Measurements from ENCODE around the gene RTEL1. TPM values are rescaled to one million over a fixed set of nuclear protein-coding genes. Genes with fewer than 3 reads are reported as not detected.

RTEL1 gene
- total and polyA plus RNA-seq, 9 of the 15 experiments (the other 6 are each of a cell fraction or from before 2014, with no cell fraction given): 0.36 to 61.0 (median 17.9) TPM

- intact Hi-C loops (cut with micrococcal nuclease) (no loop called here), in situ Hi-C loops (cut with MboI) (no loop called here)
- 1% methylated on average over 29 of the region's 86 CpGs for WGBS (ENCODE audit: insufficient coverage, low coverage, missing lambda C conversion rate)
- peak overlapping the region; percentile 44 for H3K4me3 ChIP-seq
- H3K36me3 ChIP-seq (ENCODE audit: control insufficient read depth, insufficient read depth, low read length): peaks cover 5% of the 10 kb centered on the region; the same call in 1 of the 3 replicates
- peak overlapping the region; percentile 63; the same call in 1 of the 3 replicates for H3K27ac ChIP-seq (ENCODE audit: extremely low read depth, low read depth, low read length)
- POLR2A ChIA-PET: interaction anchor here (0.6 to 1.9 kb wide), 7 partner anchors 11 to 377 kb away, joined by 3 to 8 read pairs (median 4); partner anchors contain the start of genes GMEB2 and STMN3
- H3K79me2 ChIP-seq (ENCODE audit: control insufficient read depth, insufficient read depth, low read length): no peaks in the 10 kb centered on the region
- CTCF ChIA-PET (ENCODE audit: low intra/inter-chr PET ratio): no interaction called here
- DNase-seq (ENCODE audit: extremely low read depth in 1 of 4, low spot score in 3 of 4) (peak; percentile 92 to 97 (median 94)), FAIRE-seq (peak; percentile 93), ATAC-seq (peak; percentile 94)
- H2AFZ ChIP-seq (ENCODE audit: low read depth, low read length): peak overlapping the region; percentile 70; the same call in 1 of the 2 replicates
- H4K20me1 ChIP-seq (replicated peaks; ENCODE audit: control insufficient read depth, insufficient read depth, low read length): no peaks in the 10 kb centered on the region
- H3K4me2 ChIP-seq (ENCODE audit: insufficient read depth, low read length): peak overlapping the region; percentile 71
- BruUV-seq (replicated peaks): no TSS peak
- H3K9me1 ChIP-seq (ENCODE audit: control insufficient read depth, insufficient read depth, low read length): no peaks in the 10 kb centered on the region
- peak overlapping the region; percentile 38 to 84; a peak in 3 of 4 replicates for H3K9ac ChIP-seq (ENCODE audit: insufficient read depth in 1 of 2, low read depth in 2 of 2, low read length in 2 of 2)
- H3K4me1 ChIP-seq (replicated peaks in 1 of 2; ENCODE audit: control insufficient read depth in 2 of 2, insufficient read depth in 2 of 2, low read length in 2 of 2): peaks cover 0 to 52% of the 10 kb centered on the region in 2 experiments; a peak in 3 of 5 replicates
- H3K27me3 ChIP-seq (ENCODE audit: control insufficient read depth in 2 of 2, insufficient read depth in 2 of 2, low read length in 2 of 2): no peaks in the 10 kb centered on the region
- H3K9me3 ChIP-seq (replicated peaks; ENCODE audit: control insufficient read depth, insufficient read depth, low read depth, low read length): no peaks in the 10 kb centered on the region
- TF ChIP-seq XRCC4 (IDR thresholded peaks at IDR 0.05; ENCODE audit: extremely low read depth, insufficient read depth, insufficient read length) (no peak), RBM34 (IDR thresholded peaks at IDR 0.05; ENCODE audit: borderline replicate concordance, insufficient read depth, low read length) (no peak), ZBTB17 (CRISPR knock-in tag; IDR thresholded peaks at IDR 0.05) (no peak), GATAD2A (IDR thresholded peaks at IDR 0.05) (no peak), TRIM28 (IDR thresholded peaks at IDR 0.05) (no peak), ZBTB5 (IDR thresholded peaks at IDR 0.05) (no peak), PYGO2 (tag; IDR thresholded peaks at IDR 0.05) (no peak), ZBTB26 (CRISPR knock-in tag; IDR thresholded peaks at IDR 0.05) (no peak), TCF15 (CRISPR knock-in tag; IDR thresholded peaks at IDR 0.05) (no peak), SMARCB1 (IDR thresholded peaks at IDR 0.05; ENCODE audit: insufficient read length, low read depth) (no peak), SMC3 (conservative IDR thresholded peaks at IDR 0.05; ENCODE audit: insufficient read depth, low read depth, low read length) (peak; percentile 46; the same call in 1 of the 2 replicates), THRA (IDR thresholded peaks at IDR 0.05) (no peak), NCOA1 (IDR thresholded peaks at IDR 0.05; ENCODE audit: low read depth) (no peak), SMAD2 (IDR thresholded peaks at IDR 0.05; ENCODE audit: low read depth, low read length) (no peak), IRF2 (CRISPR knock-in tag; IDR thresholded peaks at IDR 0.05) (no peak), ATF6 (CRISPR knock-in tag; IDR thresholded peaks at IDR 0.05) (no peak)
Observed at GRCh38 chr20:63641792-63642523, 16.2 kb upstream of the RTEL1 start.
